Kidney (tissue), 14 donors: ENCODE results near the gene FIBCD1. TPM values are rescaled to one million over a fixed set of nuclear protein-coding genes. Genes with fewer than 3 reads are reported as not detected.

ENCODE experiments used
- DNase-seq, 5 donors: peaks; one replicate each; pipeline ENCODE4 v3.0.0-alpha.2; 2013 to 2020
- FAIRE-seq: peaks from 2 replicates; lab custom pipeline; 2012; peaks lifted over from hg19 to GRCh38; lab: Jason Lieb, UNC
- H3K27ac ChIP-seq, 2 donors: one replicate each; pipeline ENCODE4 v1.7.0; 2013; ENCODE audit warnings: low read depth in 2 of 2, low read length in 2 of 2, inconsistent platforms in 1 of 2
- H3K27me3 ChIP-seq: one replicate; pipeline ENCODE4 v1.7.1; 2013; ENCODE audit warnings: low read length, inconsistent platforms; ENCODE audit not compliant: control insufficient read depth, insufficient read depth
- H3K36me3 ChIP-seq, 3 donors: one replicate each; pipeline versions ENCODE4 v1.7.0 to v1.7.1; 2013; ENCODE audit warnings: low read length in 3 of 3, control low read depth in 1 of 3, inconsistent platforms in 1 of 3; ENCODE audit not compliant: insufficient read depth in 3 of 3, control insufficient read depth in 2 of 3
- H3K4me1 ChIP-seq, 3 donors: one replicate each; pipeline versions ENCODE4 v1.7.0 to v1.7.1; 2013; ENCODE audit warnings: low read length in 3 of 3, inconsistent platforms in 1 of 3, low read depth in 1 of 3; ENCODE audit not compliant: control insufficient read depth in 2 of 3, insufficient read depth in 2 of 3
- H3K4me3 ChIP-seq, 3 donors: one replicate each; pipeline versions ENCODE4 v1.7.0 to v1.8.1; 2013; ENCODE audit warnings: low read length in 3 of 3, control low read depth in 1 of 3, inconsistent platforms in 1 of 3
- H3K9ac ChIP-seq, 3 donors: one replicate each; pipeline versions ENCODE4 v1.7.0 to v1.7.1; 2013; ENCODE audit warnings: low read length in 3 of 3, control low read depth in 1 of 3, inconsistent platforms in 1 of 3
- H3K9me3 ChIP-seq, 3 donors: one replicate each; pipeline versions ENCODE4 v1.7.0 to v1.7.1; 2013; ENCODE audit warnings: low read length in 3 of 3, control low read depth in 1 of 3, inconsistent platforms in 1 of 3; ENCODE audit not compliant: control insufficient read depth in 2 of 3, insufficient read depth in 1 of 3
- intact Hi-C: fragments of 100-400 bp; cut with DNase I; formaldehyde crosslinking; loops from one replicate; pipeline ENCODE4 v1.11.1; 2022
- polyA plus RNA-seq: library from polyadenylated mRNA; stranded (reverse); fragments of 350-450 nt; fragmentation: Illumina TruSeq; extraction: RNeasy Lipid Tissue Mini Kit (QIAGEN cat#74804); gene quantifications from one replicate; pipeline ENCODE4 v1.2.3, GENCODE V29; 2014; ENCODE audit warnings: low read depth, low replicate concordance; ENCODE audit not compliant: insufficient read depth
- total RNA-seq: library from RNA; stranded (reverse); fragmentation: NEBNext Ultra II Directional; extraction: Animal tissue kit (Norgen Biotek cat#: 25700); gene quantifications from one replicate; pipeline ENCODE4 v1.2.1, GENCODE V29; 2021
- TF ChIP-seq, protein P1 (sequence below): IDR thresholded peaks from 3 replicates; pipeline ENCODE4 v1.5.1; 2012; ENCODE audit warnings: mild to moderate bottlenecking, moderate library complexity, borderline replicate concordance; ENCODE audit not compliant: insufficient read depth; ENCODE audit errors: extremely low read depth
- donor health status: control.
- donor health status: control.
- donor health status: control.
- donor health status: control.
- donor health status: control.
- donor health status: DM: yes; HTN: yes; CAD: no.
- donor health status: Normal renal cell carcinoma (clear cell type).

The FIBCD1 gene
- total and polyA plus RNA-seq, 2 donors from 2014 or later, result 0.25 TPM; not detected in 1

DNA sequence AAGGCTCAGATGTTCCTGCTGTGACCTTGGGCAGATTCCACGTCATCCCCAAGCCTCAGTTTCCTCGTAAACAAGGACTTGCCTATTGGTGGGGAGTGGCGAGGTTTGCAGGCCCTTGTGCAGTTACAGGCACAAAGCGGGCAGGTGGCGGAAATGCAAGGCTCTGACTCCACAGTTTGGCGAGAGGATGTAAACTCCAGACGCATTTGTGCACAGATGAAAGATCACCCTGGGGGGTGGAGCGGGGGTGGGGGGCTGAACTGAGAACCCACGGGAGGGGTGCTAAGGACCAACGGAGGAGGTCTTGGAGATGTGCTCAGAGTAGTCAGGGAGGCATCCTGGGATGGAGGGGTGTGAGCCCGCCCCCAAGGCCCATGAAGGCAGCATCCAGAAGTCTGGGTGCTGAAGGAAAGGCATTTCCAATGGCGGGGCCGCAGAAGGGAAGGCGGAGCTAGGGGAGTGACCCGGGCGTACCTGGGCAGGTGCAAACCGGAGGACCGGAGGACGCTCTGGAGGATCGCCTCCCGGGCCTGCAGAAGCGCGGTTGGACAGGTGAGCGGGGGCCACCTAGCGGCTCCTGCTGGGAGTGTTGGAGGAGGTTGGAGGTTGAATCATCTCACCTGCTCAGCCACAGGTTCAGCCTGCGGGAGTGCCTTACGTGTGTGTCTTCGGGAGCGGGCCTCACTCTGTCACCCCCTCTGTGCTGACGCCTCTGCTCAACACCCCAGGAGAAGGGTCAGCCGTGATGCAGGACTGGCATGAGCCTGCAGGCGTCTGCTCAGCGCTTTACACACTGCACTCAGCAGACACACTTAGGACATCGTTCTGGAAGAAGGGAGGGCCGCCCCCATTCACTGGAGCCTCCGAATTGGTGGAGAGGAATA is 1.9 kb upstream of the FIBCD1 start:
- no peaks in the 10 kb centered on the region for H3K9me3 ChIP-seq
- H3K36me3 ChIP-seq, result no peaks in the 10 kb centered on the region
- no peak overlapping the region for H3K9ac ChIP-seq
- H3K4me1 ChIP-seq, result peaks cover 0 to 2% (median 0%) of the 10 kb centered on the region in 3 donors
- peaks cover 10% of the 10 kb centered on the region for H3K27me3 ChIP-seq
- DNase-seq (peak; percentile 80 to 92 (median 84)), FAIRE-seq (no peak)
- H3K27ac ChIP-seq, result no peak overlapping the region
- intact Hi-C loops, result no loop called here
- TF ChIP-seq, protein P1, sequence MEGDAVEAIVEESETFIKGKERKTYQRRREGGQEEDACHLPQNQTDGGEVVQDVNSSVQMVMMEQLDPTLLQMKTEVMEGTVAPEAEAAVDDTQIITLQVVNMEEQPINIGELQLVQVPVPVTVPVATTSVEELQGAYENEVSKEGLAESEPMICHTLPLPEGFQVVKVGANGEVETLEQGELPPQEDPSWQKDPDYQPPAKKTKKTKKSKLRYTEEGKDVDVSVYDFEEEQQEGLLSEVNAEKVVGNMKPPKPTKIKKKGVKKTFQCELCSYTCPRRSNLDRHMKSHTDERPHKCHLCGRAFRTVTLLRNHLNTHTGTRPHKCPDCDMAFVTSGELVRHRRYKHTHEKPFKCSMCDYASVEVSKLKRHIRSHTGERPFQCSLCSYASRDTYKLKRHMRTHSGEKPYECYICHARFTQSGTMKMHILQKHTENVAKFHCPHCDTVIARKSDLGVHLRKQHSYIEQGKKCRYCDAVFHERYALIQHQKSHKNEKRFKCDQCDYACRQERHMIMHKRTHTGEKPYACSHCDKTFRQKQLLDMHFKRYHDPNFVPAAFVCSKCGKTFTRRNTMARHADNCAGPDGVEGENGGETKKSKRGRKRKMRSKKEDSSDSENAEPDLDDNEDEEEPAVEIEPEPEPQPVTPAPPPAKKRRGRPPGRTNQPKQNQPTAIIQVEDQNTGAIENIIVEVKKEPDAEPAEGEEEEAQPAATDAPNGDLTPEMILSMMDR, result peak; percentile 78
- H3K4me3 ChIP-seq, result no peak overlapping the region

DNA sequence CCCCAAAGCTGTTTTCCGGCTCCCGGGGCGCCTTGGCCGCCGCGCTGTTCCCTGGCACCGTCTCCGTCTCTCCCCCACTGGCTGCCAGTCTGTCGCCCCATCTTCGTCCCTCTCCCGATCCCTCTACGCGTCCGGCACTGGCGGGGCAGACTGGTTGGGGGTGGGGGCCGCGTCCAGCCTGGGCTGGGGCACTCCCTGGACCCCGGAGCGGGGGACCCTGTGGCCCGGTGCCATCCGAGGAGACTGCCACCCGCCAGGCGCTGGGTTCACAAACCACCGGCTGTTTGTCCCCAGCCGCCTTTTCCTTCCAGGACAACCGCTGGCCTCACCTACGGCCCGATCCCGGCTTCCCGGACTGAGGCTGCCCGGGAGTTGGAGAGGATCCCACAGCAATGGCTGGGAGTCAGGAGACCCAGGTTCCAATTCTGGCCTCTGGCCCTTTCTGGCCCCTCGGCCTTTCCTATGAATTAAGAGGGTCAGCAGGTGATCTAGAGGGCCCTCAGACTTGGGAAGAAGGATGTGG is 1.0 kb upstream of the FIBCD1 start:
- Histone ChIP-seq H3K27ac (no peak overlapping the region), H3K4me1 (peaks cover 0 to 2% (median 0%) of the 10 kb centered on the region in 3 donors), H3K27me3 (peaks cover 10% of the 10 kb centered on the region), H3K4me3 (no peak overlapping the region), H3K9me3 (no peaks in the 10 kb centered on the region), H3K9ac (no peak overlapping the region), H3K36me3 (no peaks in the 10 kb centered on the region)
- FAIRE-seq (no peak), DNase-seq (peak in 3 of 5 donors; percentile 11 to 72 (median 43))
- TF ChIP-seq, protein P1, result no peak
- intact Hi-C loops, result no loop called here

DNA sequence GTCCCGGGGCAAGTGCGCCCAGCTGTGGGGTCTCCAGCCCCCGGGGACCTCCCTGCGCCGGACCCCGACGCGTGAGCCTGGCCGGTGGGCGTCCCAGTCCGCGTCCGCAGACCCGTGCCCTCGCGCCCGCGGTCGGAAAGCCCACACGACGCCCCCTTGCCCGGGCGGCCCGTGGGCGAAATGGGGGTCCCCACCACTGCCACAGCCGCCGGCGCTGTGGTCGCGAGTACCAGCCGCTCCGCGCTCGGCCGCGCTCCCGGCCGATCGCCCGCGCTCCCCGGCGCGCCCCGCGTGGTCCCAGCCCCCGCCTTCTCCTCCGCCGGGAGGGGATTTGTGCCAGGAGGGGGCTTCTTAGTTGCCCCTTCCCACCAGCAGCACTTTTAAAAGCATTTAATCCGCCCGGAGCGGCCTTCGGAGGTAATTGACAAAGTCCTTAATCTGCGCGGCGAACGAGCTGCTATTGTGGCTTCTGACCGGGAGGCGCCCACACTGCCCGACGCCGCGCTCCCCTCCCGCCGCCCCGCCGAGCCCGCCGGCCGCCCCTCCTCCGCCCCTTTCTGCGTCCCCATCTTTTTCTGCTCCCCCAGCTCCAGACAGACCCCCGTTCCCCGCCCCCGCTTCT is 469 bp upstream of the FIBCD1 start:
- no peak overlapping the region for H3K4me3 ChIP-seq
- H3K27me3 ChIP-seq, result peaks cover 10% of the 10 kb centered on the region
- TF ChIP-seq, protein P1, result no peak
- DNase-seq (peak in 2 of 5 donors; percentile 21 to 41), FAIRE-seq (no peak)
- intact Hi-C loops, result loop anchor here (10.0 kb wide), 1 partner anchor 235 kb away; no protein-coding TSS in a partner anchor
- H3K36me3 ChIP-seq, result no peaks in the 10 kb centered on the region
- no peaks in the 10 kb centered on the region for H3K9me3 ChIP-seq
- H3K27ac ChIP-seq, result no peak overlapping the region
- peaks cover 0 to 2% (median 0%) of the 10 kb centered on the region in 3 donors for H3K4me1 ChIP-seq
- H3K9ac ChIP-seq, result no peak overlapping the region
